Activated CD8-positive, alpha-beta memory T cell treated with anti-CD3 and anti-CD28 coated beads, Interleukin-2, amount 50 U/mL, for 24 hours (primary cell): ENCODE data around the gene LRCH4.

Experiments
- DNase-seq: peaks from one replicate; pipeline ENCODE4 v3.0.0-alpha.2; 2020; ENCODE audit errors: extremely low read depth

LRCH4 gene

GRCh38 chr7:100582041-100582579 is 3.8 kb downstream of the LRCH4 start:
- no peak for DNase-seq

GRCh38 chr7:100580466-100581283 is 5.3 kb downstream of the LRCH4 start:
- DNase-seq, result no peak

- DNase-seq, result no peak
Measured at GRCh38 chr7:100578246-100579183, 7.4 kb downstream of the LRCH4 start.

- DNase-seq, result no peak
Measured at GRCh38 chr7:100577507-100577906, 8.4 kb downstream of the LRCH4 start.

GRCh38 chr7:100577103-100577502 is 8.8 kb downstream of the LRCH4 start:
- no peak for DNase-seq

- no peak for DNase-seq
Measured at GRCh38 chr7:100576384-100576993, 9.4 kb downstream of the LRCH4 start.

GRCh38 chr7:100575746-100576383 is 10.1 kb downstream of the LRCH4 start:
- DNase-seq, result no peak

- no peak for DNase-seq
Measured at GRCh38 chr7:100575206-100575631, 10.7 kb downstream of the LRCH4 start.

GRCh38 chr7:100574362-100575205 is 11.3 kb downstream of the LRCH4 start:
- no peak for DNase-seq

- no peak for DNase-seq
Measured at GRCh38 chr7:100573691-100574361, 12.1 kb downstream of the LRCH4 start, which contains the start of gene SAP25. Gene SAP25, minus strand, starts transcription at chr7:100573900. Its CDS starts 158 bp downstream, at chr7:100573742.

GRCh38 chr7:100572949-100573675 is 12.8 kb downstream of the LRCH4 start:
- DNase-seq, result no peak

- no peak for DNase-seq
Measured at GRCh38 chr7:100572281-100572948, 13.5 kb downstream of the LRCH4 start.

- DNase-seq, result no peak
Measured at GRCh38 chr7:100571829-100572116, 14.2 kb downstream of the LRCH4 start.

GRCh38 chr7:100570954-100571828 is 14.7 kb downstream of the LRCH4 start:
- no peak for DNase-seq

- DNase-seq, result no peak
Measured at GRCh38 chr7:100568896-100569844, 16.8 kb downstream of the LRCH4 start.

- DNase-seq, result no peak
Measured at GRCh38 chr7:100568176-100568895, 17.6 kb downstream of the LRCH4 start.
